ENCODE results near the gene FAM83C.
A peak's percentile ranks its signal among the peaks of the same experiment; 100 is the strongest.

Gene FAM83C

GRCh38 chr20:35297155-35297554, 4.9 kb upstream of the FAM83C start:
- no peak for DNase-seq

GRCh38 chr20:35296101-35296554, 3.9 kb upstream of the FAM83C start:
- DNase-seq: no peak

- DNase-seq: no peak
Measured at GRCh38 chr20:35295674-35296073, 3.4 kb upstream of the FAM83C start.

GRCh38 chr20:35295058-35295457, 2.8 kb upstream of the FAM83C start:
- DNase-seq: no peak

GRCh38 chr20:35294293-35294685, 2.1 kb upstream of the FAM83C start:
- no peak for DNase-seq

GRCh38 chr20:35293303-35294292, 1.4 kb upstream of the FAM83C start:
- DNase-seq: no peak

GRCh38 chr20:35292504-35293285, 470 bp upstream of the FAM83C start:
- DNase-seq: no peak

- DNase-seq: no peak
Measured at GRCh38 chr20:35290887-35291417, 1.3 kb downstream of the FAM83C start.

- no peak for DNase-seq
Measured at GRCh38 chr20:35290186-35290886, 1.9 kb downstream of the FAM83C start.

- no peak for DNase-seq
Measured at GRCh38 chr20:35288325-35289060, 3.7 kb downstream of the FAM83C start.

- no peak for DNase-seq
Measured at GRCh38 chr20:35287509-35288324, 4.5 kb downstream of the FAM83C start.

- DNase-seq: no peak
Measured at GRCh38 chr20:35286899-35287508, 5.2 kb downstream of the FAM83C start.

- no peak for DNase-seq
Measured at GRCh38 chr20:35286077-35286898, 5.9 kb downstream of the FAM83C start.

- DNase-seq: no peak
Measured at GRCh38 chr20:35285806-35286076, 6.5 kb downstream of the FAM83C start.

- no peak for DNase-seq
Measured at GRCh38 chr20:35284992-35285805, 7.0 kb downstream of the FAM83C start.

- DNase-seq: peak; percentile 89
Measured at GRCh38 chr20:35284267-35284991, 7.8 kb downstream of the FAM83C start, which contains the start of gene EIF6. Gene EIF6, minus strand, starts transcription at chr20:35284772. Its CDS starts 285 bp downstream, at chr20:35284487.

GRCh38 chr20:35283441-35284266, 8.6 kb downstream of the FAM83C start:
- DNase-seq: peak; percentile 43

All from stimulated activated CD8-positive, alpha-beta memory T cell treated with anti-CD3 and anti-CD28 coated beads, Interleukin-4, amount 100 ng/mL, for 48 hours (primary cell).